ENCODE measurements around the gene ESRRB. TPM values are rescaled to one million over a fixed set of nuclear protein-coding genes. Genes with fewer than 3 reads are reported as not detected.

ESRRB gene
- total RNA-seq, 1 donor from 2014 or later = 0.15 TPM

DNA sequence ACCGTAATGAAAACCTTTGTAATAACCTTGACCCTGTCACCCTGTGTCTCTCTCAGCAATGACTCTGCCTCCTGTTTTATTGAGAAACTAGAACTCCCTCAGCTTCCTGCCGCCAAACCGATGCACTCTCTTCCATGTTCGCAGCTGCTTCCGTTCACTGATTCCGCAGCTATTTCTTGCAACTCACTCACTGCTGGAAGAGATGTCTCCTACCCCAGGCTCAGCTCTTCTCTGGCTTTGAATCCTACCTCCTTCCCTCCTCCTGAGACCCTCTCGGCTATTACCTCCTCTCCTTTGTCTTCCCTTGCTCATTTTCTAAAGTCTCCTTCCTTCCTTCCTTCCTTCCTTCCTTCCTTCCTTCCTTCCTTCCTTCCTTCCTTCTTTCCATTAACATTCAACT is 71.0 kb downstream of the ESRRB start:
- DNase-seq (ENCODE audit: low spot score) = no peak
- TF ChIP-seq, protein P1, sequence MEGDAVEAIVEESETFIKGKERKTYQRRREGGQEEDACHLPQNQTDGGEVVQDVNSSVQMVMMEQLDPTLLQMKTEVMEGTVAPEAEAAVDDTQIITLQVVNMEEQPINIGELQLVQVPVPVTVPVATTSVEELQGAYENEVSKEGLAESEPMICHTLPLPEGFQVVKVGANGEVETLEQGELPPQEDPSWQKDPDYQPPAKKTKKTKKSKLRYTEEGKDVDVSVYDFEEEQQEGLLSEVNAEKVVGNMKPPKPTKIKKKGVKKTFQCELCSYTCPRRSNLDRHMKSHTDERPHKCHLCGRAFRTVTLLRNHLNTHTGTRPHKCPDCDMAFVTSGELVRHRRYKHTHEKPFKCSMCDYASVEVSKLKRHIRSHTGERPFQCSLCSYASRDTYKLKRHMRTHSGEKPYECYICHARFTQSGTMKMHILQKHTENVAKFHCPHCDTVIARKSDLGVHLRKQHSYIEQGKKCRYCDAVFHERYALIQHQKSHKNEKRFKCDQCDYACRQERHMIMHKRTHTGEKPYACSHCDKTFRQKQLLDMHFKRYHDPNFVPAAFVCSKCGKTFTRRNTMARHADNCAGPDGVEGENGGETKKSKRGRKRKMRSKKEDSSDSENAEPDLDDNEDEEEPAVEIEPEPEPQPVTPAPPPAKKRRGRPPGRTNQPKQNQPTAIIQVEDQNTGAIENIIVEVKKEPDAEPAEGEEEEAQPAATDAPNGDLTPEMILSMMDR (IDR thresholded peaks at IDR 0.05) = no peak
- Mint-ChIP-seq H3K4me1 (ENCODE audit: low read depth) (no peaks in the 10 kb centered on the region), H3K27ac (ENCODE audit: unreplicated experiment) (no peak overlapping the region), H3K4me3 (ENCODE audit: unreplicated experiment) (no peak overlapping the region), H3K9me3 (ENCODE audit: low read depth) (no peaks in the 10 kb centered on the region), H3K36me3 (ENCODE audit: low read depth) (no peaks in the 10 kb centered on the region), H3K27me3 (ENCODE audit: low read depth) (peaks cover 26% of the 10 kb centered on the region)

GRCh38 chr14:76450476-76450875 is 74.5 kb downstream of the ESRRB start:
- Mint-ChIP-seq H3K36me3 (ENCODE audit: low read depth) (no peaks in the 10 kb centered on the region), H3K4me3 (ENCODE audit: unreplicated experiment) (no peak overlapping the region), H3K27me3 (ENCODE audit: low read depth) (peaks cover 32% of the 10 kb centered on the region), H3K27ac (ENCODE audit: unreplicated experiment) (no peak overlapping the region), H3K9me3 (ENCODE audit: low read depth) (no peaks in the 10 kb centered on the region), H3K4me1 (ENCODE audit: low read depth) (no peaks in the 10 kb centered on the region)
- DNase-seq (ENCODE audit: low spot score) = no peak
- TF ChIP-seq, protein P1 (IDR thresholded peaks at IDR 0.05) = no peak

GRCh38 chr14:76456200-76456599 is 80.3 kb downstream of the ESRRB start:
- H3K36me3 Mint-ChIP-seq (ENCODE audit: low read depth) = no peaks in the 10 kb centered on the region
- H3K9me3 Mint-ChIP-seq (ENCODE audit: low read depth) = no peaks in the 10 kb centered on the region
- TF ChIP-seq, protein P1 (IDR thresholded peaks at IDR 0.05) = peak; percentile 71
- no peak for DNase-seq (ENCODE audit: low spot score)
- H3K4me1 Mint-ChIP-seq (ENCODE audit: low read depth) = no peaks in the 10 kb centered on the region
- no peak overlapping the region for H3K4me3 Mint-ChIP-seq (ENCODE audit: unreplicated experiment)
- H3K27ac Mint-ChIP-seq (ENCODE audit: unreplicated experiment) = no peak overlapping the region
- H3K27me3 Mint-ChIP-seq (ENCODE audit: low read depth) = peaks cover 18% of the 10 kb centered on the region

DNA sequence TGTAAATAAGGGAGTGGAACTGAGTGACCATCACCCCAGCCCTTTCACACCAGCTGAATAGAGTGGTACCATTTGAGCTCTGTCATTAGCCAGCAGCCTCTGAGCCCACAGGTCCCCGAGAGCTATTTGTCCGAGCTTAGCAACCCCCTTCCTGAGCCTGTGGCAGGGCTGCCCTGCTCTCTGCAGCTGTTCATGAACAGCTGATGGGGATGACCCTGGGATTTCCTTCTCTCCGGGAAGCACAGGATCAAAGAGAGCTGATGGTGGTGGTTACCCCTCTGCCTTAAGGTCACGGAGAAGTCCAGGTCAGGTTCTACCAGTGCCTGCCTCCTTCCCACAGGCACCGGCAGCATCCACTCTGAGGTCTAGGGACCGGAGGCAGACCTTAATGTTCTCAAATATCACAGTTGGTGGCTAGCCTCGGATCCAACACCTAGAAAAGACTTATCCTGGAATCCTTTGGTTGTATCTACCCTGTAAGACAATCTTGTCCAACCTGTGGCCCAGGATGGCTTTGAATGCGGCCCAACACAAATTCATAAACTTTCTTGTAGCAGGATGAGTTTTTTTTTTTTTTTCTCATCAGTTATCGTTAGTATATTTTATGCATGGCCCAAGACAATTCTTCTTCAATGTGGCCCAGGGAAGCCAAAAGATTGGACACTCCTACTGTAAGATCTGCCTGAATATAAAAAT is 81.1 kb downstream of the ESRRB start:
- DNase-seq (ENCODE audit: low spot score) = no peak
- TF ChIP-seq, protein P1 (IDR thresholded peaks at IDR 0.05) = no peak
- H3K4me1 Mint-ChIP-seq (ENCODE audit: low read depth) = no peaks in the 10 kb centered on the region

DNA sequence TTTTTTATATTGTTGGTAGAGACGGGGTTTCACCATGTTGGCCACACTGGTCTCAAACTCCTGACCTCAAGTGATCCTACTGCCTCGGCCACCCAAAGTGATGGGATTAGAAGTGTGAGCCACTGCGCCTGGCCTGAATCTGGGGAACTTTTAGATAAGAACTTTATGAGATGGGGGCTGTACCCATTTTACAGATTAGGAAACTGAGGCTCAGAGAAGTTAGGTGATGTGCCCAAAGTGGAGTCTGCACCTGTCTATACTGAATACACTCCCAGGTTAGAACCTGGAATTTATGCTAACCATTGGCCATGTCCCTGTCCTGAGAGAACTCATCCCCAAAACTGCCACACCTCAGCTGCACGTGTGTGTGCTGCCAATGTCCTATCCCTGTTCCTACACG is 81.9 kb downstream of the ESRRB start:
- Mint-ChIP-seq H3K27me3 (ENCODE audit: low read depth) (peaks cover 16% of the 10 kb centered on the region), H3K4me3 (ENCODE audit: unreplicated experiment) (no peak overlapping the region), H3K36me3 (ENCODE audit: low read depth) (no peaks in the 10 kb centered on the region), H3K4me1 (ENCODE audit: low read depth) (no peaks in the 10 kb centered on the region), H3K27ac (ENCODE audit: unreplicated experiment) (no peak overlapping the region), H3K9me3 (ENCODE audit: low read depth) (no peaks in the 10 kb centered on the region)
- TF ChIP-seq, protein P1 (IDR thresholded peaks at IDR 0.05) = no peak
- no peak for DNase-seq (ENCODE audit: low spot score)

More for the DNA sequence above, 81.1 kb downstream of the ESRRB start:
- H3K27me3 Mint-ChIP-seq (ENCODE audit: low read depth) = peaks cover 16% of the 10 kb centered on the region
- H3K4me3 Mint-ChIP-seq (ENCODE audit: unreplicated experiment) = no peak overlapping the region
- H3K9me3 Mint-ChIP-seq (ENCODE audit: low read depth) = no peaks in the 10 kb centered on the region
- H3K27ac Mint-ChIP-seq (ENCODE audit: unreplicated experiment) = no peak overlapping the region
- H3K36me3 Mint-ChIP-seq (ENCODE audit: low read depth) = no peaks in the 10 kb centered on the region

All from chondrocyte (in vitro differentiated cells).